ENCODE results near the gene DTHD1. TPM values are rescaled to one million over a fixed set of nuclear protein-coding genes. Genes with fewer than 3 reads are reported as not detected.

The DTHD1 gene
- total RNA-seq, 1 experiment from 2014 or later = not detected

DNA sequence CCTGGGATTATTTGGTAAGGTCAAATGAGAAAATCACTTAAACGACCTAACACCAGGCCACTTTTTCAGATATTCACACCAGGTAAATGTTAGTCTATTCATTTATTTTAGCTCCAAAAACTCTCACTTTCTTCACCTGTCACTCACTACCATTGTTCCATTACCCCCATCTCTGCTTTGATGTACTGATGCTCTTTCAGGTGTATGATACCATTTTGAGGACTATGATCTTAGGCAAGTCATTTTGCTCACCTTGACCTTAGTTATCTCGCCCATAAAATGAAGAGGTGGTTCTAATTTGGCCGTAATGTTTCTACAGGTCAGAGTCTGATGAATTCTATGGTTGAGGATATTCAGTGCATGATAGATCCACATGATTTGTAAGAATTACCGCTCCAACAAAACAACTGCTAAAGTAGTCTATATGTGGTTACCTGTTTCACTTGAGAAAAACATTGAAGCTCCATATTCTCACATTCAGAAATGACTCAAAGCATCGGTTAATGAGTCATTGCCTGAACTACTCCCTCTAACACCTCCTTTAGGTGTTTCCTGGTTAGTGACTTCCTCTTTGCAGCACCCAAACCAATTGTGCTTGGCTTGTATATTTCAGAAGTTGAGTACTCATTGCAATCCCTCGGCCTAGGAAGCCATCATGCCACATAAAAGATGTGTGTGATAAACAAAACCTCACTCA, 4.5 kb downstream of the DTHD1 start:
- no peak overlapping the region for H3K4me3 ChIP-seq (ENCODE audit: insufficient read depth, low read depth, low read length)
- H3K27me3 ChIP-seq (ENCODE audit: control insufficient read depth, insufficient read depth, low read length) = no peaks in the 10 kb centered on the region
- no peaks in the 10 kb centered on the region for H3K36me3 ChIP-seq (replicated peaks; ENCODE audit: control insufficient read depth, insufficient read depth, low read length)
- DNase-seq = no peak

DNA sequence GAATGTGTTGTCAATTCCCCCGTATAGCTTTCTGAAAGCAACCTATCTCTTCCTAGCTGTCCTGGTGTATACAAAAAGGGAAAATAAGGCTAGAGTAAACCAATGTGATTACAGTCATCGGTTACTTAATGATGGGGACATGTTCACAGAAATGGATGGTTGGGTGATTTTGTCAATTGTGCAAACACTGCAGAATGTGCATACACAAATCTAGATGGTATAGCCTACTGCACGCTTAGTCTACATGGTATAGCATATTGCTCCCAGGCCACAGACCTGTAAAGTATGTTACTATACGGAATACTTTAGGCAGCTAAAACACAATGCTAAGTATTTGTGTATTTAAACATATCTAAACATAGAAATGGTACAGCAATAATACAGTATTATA, 5.1 kb downstream of the DTHD1 start:
- H3K4me3 ChIP-seq (ENCODE audit: insufficient read depth, low read depth, low read length) = no peak overlapping the region
- no peak for DNase-seq
- H3K27me3 ChIP-seq (ENCODE audit: control insufficient read depth, insufficient read depth, low read length) = no peaks in the 10 kb centered on the region
- no peaks in the 10 kb centered on the region for H3K36me3 ChIP-seq (replicated peaks; ENCODE audit: control insufficient read depth, insufficient read depth, low read length)

DNA sequence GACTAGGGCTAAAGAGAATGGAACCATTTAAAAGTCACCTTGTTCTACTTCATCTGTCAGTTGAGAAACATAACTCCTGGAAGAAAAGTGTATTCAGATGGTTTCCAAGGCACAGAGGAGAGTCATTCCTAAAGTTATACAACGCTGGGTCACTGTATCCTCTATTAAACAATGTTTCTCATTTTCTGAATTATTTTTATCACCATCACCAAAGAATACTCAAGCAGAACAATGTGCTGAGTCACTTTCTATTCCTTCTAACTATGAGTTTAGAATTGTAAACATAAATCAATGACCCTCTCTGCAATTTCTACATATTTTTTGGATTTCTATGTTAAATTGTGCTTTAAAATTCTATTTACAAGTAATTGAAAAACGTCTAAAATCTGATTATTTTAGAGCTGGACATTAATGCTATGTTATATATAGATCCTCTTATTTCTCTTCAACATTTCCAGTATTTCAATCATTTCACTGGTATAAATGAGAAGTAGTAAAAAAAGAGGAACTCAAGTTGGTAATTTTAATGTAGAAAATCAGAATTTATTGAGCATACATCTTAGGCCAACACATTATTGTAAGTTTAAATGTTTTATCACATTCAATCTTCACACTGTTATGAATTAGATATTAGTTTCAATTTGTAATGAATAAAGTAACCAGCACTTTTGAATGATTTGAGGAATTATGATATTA, 7.5 kb downstream of the DTHD1 start:
- H3K27me3 ChIP-seq (ENCODE audit: control insufficient read depth, insufficient read depth, low read length) = no peaks in the 10 kb centered on the region
- DNase-seq = no peak
- no peak overlapping the region for H3K4me3 ChIP-seq (ENCODE audit: insufficient read depth, low read depth, low read length)
- H3K36me3 ChIP-seq (replicated peaks; ENCODE audit: control insufficient read depth, insufficient read depth, low read length) = no peaks in the 10 kb centered on the region

DNA sequence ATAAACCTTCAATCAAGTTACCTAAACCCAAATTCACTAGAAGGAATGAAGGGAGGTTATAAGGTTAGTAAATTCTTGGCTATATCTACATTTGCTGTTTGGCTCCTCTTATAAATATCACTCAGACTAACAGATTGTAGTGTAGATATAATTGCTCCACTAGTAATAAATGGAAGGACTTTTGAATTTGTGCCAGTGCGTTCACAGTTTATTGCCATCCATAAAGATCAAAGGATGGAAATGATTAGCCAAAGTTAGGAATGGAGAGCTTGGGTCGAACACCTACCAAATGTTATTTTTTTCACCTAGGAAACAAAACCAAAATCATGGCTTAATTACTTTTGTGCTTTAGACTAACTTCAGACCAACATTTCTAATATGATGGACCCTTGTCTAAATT, 9.2 kb downstream of the DTHD1 start:
- H3K4me3 ChIP-seq (ENCODE audit: insufficient read depth, low read depth, low read length) = no peak overlapping the region
- no peaks in the 10 kb centered on the region for H3K36me3 ChIP-seq (replicated peaks; ENCODE audit: control insufficient read depth, insufficient read depth, low read length)
- no peak for DNase-seq
- H3K27me3 ChIP-seq (ENCODE audit: control insufficient read depth, insufficient read depth, low read length) = no peaks in the 10 kb centered on the region

DNA sequence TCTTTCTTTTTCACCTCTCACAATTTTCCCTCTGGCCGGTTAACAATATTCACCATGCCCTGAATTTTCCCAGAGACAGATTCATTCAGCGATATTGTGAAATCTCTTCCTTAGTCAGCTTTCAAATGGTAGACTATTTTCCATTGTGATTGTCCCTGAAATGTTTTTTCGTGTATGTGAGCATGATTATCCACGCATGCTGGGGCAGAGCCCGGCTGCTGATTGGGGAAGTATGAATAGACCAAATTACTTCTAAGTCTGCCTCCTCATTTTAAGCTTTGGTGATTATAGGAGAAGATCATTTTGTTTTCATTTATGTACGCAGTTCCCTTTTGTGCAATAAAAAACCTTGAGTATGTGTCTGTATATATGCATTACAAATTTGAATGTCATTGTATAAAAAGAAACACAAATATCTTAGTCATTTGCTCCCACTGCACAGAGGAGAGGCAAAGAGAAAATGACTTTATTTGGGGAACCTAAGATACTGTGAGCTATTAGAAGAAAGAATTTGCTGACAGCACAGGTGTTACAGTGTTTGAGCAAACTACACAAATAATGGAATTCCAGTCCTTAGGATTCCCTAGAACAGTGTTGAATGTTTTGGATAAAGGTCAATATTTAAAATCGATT, 11.3 kb downstream of the DTHD1 start:
- no peak for DNase-seq
- H3K27me3 ChIP-seq (ENCODE audit: control insufficient read depth, insufficient read depth, low read length) = no peaks in the 10 kb centered on the region
- no peak overlapping the region for H3K4me3 ChIP-seq (ENCODE audit: insufficient read depth, low read depth, low read length)
- H3K36me3 ChIP-seq (replicated peaks; ENCODE audit: control insufficient read depth, insufficient read depth, low read length) = no peaks in the 10 kb centered on the region

DNA sequence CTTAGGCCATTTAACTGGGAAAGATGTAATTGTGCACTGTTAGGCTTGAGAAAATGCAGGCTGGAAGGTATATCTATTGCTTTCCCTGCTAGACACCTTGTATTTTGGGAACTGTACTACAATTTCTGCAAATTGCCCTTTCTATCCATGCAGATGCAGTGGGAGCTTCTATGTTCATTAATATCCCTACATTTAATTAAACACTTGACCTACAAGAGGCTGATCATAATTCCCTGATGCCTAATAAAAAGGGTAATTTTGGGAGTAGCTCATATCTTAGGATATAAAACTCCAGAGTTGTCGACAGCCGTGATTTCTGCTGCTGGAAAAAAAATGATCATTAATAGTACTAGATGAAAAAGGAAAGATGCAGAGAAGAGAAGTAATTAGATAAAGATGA, 19.7 kb downstream of the DTHD1 start:
- Histone ChIP-seq H3K4me3 (ENCODE audit: insufficient read depth, low read depth, low read length) (no peak overlapping the region), H3K36me3 (replicated peaks; ENCODE audit: control insufficient read depth, insufficient read depth, low read length) (no peaks in the 10 kb centered on the region), H3K27me3 (ENCODE audit: control insufficient read depth, insufficient read depth, low read length) (no peaks in the 10 kb centered on the region)
- no peak for DNase-seq

DNA sequence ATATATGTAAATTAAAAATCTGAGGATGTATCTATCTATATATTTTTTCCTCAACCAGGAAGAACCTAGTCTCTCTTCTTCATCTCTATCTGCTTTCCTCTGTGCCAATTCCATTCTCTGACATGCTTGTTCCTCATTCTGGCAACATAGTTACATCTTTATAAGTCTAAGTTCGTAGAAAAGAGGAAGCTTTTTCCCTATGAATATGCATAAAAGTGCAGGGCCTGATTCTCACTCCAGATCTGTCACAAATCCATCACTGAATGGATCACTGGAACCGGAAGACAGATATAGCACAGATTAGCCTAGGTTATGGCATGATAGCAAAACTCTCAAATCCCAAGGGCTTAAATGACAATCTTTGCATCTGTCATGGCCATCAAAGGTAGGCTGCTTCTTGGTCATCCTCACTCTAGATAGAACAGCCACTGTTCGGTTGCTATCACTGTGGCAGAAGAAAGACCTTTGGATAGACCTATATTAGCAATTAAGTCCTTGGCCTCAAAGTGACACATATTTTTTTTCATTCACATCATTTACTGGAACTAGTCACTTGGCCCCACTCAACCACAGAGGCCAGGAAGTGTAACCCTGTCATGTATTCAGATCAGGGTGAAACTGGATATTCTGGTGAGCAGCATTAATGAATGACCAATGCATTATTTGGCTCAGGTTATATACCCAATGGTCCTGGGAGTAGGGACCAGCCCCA, 22.2 kb downstream of the DTHD1 start:
- no peak overlapping the region for H3K4me3 ChIP-seq (ENCODE audit: insufficient read depth, low read depth, low read length)
- H3K36me3 ChIP-seq (replicated peaks; ENCODE audit: control insufficient read depth, insufficient read depth, low read length) = no peaks in the 10 kb centered on the region
- no peaks in the 10 kb centered on the region for H3K27me3 ChIP-seq (ENCODE audit: control insufficient read depth, insufficient read depth, low read length)
- no peak for DNase-seq

DNA sequence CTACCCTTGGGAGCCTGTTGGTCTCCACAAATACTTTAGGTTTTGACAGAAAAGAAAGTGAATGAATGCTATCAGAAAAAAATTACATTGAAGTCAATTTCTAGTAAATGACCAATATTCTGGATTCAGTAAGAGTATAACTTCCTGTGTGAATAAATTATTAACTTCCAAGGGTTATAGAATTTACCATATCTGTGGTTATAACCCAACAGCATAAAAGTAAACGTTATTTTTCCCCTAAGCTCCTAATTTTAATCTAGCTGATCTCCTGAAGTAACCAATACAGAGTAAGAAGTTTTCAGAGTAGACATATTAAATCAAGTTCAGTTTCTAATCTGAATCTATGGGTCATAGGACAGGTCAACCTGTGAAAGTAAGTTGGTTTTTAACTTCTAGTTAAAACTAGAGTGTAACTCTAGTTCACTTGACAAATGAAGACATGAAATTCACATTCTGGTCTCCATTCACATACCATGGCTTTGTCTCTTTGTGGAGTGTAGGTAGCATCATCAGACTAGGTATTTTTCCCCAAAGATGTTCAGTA, 22.8 kb downstream of the DTHD1 start:
- Histone ChIP-seq H3K36me3 (replicated peaks; ENCODE audit: control insufficient read depth, insufficient read depth, low read length) (no peaks in the 10 kb centered on the region), H3K27me3 (ENCODE audit: control insufficient read depth, insufficient read depth, low read length) (no peaks in the 10 kb centered on the region), H3K4me3 (ENCODE audit: insufficient read depth, low read depth, low read length) (no peak overlapping the region)
- DNase-seq = no peak

DNA sequence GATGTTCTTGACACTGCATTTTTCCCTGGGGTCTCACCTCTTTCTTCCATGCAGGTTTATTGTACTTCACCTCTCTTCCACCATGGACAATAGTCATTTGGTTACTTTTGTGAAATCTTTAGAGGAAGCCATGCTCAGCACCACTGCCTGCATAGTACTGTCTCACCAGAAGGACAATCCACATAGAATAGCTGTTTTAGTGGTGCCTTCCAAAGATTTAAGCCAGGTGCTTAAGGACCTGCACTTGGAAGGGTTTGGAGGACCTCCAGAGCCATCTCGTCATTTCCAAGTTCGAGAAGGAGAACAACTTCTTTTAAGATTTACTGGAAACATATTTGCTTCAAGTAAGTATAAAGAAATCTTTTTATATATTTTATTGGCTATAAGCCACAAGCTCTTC, 26.7 kb downstream of the DTHD1 start:
- DNase-seq = no peak

DNA sequence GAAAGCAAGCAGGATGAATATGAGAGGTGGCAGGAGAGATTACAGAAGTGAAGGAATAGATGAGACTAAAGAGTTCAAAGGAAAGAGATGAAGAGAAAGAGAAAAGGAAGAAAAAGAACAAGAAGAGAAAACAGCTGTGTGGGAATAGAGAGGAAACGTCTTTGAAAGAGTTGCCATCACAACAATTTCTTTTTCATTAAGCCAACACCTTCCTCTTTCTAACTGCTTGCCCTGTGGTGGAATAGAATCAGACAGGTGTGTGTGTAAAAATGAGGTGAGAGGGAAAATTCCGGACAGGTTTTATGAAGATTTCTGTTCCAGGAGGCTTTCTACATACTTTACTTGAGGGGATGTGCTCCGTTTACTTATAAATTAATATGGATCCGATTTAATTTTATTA, 28.8 kb downstream of the DTHD1 start:
- Histone ChIP-seq H3K4me3 (ENCODE audit: insufficient read depth, low read depth, low read length) (no peak overlapping the region), H3K27me3 (ENCODE audit: control insufficient read depth, insufficient read depth, low read length) (no peaks in the 10 kb centered on the region), H3K36me3 (replicated peaks; ENCODE audit: control insufficient read depth, insufficient read depth, low read length) (no peaks in the 10 kb centered on the region)
- DNase-seq = no peak

More for the DNA sequence above, 26.7 kb downstream of the DTHD1 start:
- no peak overlapping the region for H3K4me3 ChIP-seq (ENCODE audit: insufficient read depth, low read depth, low read length)
- H3K27me3 ChIP-seq (ENCODE audit: control insufficient read depth, insufficient read depth, low read length) = no peaks in the 10 kb centered on the region
- H3K36me3 ChIP-seq (replicated peaks; ENCODE audit: control insufficient read depth, insufficient read depth, low read length) = no peaks in the 10 kb centered on the region

DNA sequence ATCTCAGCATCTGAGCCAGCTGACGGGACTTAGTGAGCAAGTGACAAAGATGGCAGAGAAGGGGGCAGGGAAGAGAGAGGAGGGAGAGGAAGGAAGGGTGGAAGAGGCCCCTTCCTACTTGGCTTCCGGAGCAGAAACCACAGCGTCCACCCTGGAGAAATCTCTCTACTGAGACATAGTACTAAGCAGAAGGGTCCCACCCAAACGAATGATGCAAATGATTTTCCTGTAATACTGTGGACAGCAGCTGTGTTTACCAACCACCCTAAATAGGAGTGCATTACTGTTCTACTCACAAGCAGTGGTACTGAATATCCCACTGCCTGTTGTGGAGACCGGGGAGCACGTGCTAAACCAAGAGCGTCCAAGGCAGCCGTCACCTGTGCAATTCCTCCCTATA, 29.4 kb downstream of the DTHD1 start:
- Histone ChIP-seq H3K4me3 (ENCODE audit: insufficient read depth, low read depth, low read length) (no peak overlapping the region), H3K27me3 (ENCODE audit: control insufficient read depth, insufficient read depth, low read length) (no peaks in the 10 kb centered on the region), H3K36me3 (replicated peaks; ENCODE audit: control insufficient read depth, insufficient read depth, low read length) (no peaks in the 10 kb centered on the region)
- no peak for DNase-seq

DNA sequence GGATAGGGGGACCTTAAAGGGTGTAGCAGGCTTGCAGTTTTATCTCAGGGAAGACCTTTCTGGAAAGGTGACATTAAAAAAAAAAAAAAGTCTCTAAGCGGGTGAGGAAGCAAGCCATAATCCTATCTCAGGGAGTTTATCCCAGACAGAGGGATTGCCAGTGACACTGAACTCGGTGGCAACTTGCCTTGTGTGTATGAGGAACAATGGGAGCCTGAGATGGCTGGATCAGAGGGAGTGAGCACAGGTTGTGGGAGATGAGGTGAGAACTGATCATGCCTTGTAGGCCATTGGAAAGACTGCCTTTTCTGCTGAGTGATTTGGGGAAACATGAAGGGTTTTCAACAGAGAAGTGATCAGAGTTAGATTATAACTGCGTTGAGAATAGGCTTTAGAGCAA, 31.1 kb downstream of the DTHD1 start:
- Histone ChIP-seq H3K27me3 (ENCODE audit: control insufficient read depth, insufficient read depth, low read length) (no peaks in the 10 kb centered on the region), H3K4me3 (ENCODE audit: insufficient read depth, low read depth, low read length) (no peak overlapping the region), H3K36me3 (replicated peaks; ENCODE audit: control insufficient read depth, insufficient read depth, low read length) (no peaks in the 10 kb centered on the region)
- DNase-seq = no peak

DNA sequence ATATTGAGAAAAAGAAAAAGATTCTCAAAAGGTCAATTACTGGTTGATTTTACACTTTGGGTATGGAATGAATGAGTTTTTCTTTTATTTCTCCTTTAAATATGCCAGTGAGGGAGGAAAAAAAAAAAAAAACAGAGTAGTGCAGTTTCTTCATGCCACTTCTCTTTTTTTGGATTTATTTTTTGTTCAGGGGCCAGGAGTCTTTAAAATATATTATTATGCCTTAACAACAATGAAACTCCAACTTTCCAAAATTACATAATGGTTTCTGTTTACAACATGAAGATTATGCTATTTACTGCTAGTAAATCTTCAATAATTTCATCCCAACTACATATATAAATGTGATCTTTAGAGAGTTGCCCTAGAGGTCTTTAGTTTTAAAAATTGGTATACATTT, 31.9 kb downstream of the DTHD1 start:
- Histone ChIP-seq H3K36me3 (replicated peaks; ENCODE audit: control insufficient read depth, insufficient read depth, low read length) (no peaks in the 10 kb centered on the region), H3K27me3 (ENCODE audit: control insufficient read depth, insufficient read depth, low read length) (no peaks in the 10 kb centered on the region), H3K4me3 (ENCODE audit: insufficient read depth, low read depth, low read length) (no peak overlapping the region)
- no peak for DNase-seq

DNA sequence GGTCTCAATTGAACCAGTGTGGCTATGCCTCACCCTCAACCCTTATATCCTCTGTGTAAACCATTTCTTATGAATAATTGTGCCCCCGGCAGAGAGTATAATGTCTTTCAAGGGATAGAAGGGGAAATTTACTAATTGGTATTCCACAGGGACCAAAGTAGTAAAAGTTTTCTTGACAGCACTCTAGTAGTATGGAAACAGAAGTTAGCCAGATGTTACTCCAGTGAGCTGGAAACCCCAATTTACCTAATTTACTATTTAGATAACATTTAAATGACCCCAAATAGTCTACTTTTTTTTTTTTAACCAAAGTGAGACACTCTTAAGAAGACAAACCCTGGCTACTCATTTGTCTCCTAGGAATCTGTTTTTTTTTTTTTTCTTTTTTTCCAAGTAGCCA, 32.3 kb downstream of the DTHD1 start:
- H3K36me3 ChIP-seq (replicated peaks; ENCODE audit: control insufficient read depth, insufficient read depth, low read length) = no peaks in the 10 kb centered on the region
- no peak for DNase-seq
- H3K27me3 ChIP-seq (ENCODE audit: control insufficient read depth, insufficient read depth, low read length) = no peaks in the 10 kb centered on the region

More for the DNA sequence above, 32.3 kb downstream of the DTHD1 start:
- H3K4me3 ChIP-seq (ENCODE audit: insufficient read depth, low read depth, low read length) = no peak overlapping the region
